Measurements from ENCODE around the gene TMEM116.

DNA sequence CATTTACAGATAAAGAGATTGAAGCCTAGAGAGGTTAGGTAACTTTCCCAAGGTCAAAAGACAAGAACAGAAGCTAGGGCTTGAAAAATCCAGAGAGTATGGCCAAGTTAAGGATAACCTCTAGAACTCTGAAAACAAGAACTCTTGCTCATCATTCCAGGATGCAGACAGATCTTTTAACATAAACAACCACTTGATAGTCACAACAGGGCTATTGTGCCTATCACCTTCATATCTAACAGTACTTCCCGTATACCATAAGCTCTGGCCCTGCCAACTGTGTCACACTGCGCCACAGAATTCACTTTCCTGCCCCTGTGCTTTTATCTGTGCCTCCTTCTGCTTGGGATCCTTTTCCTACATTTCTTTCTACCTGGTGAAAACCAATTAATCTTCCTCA lies 18.5 kb upstream of the TMEM116 start:
- TF ChIP-seq, protein P1, sequence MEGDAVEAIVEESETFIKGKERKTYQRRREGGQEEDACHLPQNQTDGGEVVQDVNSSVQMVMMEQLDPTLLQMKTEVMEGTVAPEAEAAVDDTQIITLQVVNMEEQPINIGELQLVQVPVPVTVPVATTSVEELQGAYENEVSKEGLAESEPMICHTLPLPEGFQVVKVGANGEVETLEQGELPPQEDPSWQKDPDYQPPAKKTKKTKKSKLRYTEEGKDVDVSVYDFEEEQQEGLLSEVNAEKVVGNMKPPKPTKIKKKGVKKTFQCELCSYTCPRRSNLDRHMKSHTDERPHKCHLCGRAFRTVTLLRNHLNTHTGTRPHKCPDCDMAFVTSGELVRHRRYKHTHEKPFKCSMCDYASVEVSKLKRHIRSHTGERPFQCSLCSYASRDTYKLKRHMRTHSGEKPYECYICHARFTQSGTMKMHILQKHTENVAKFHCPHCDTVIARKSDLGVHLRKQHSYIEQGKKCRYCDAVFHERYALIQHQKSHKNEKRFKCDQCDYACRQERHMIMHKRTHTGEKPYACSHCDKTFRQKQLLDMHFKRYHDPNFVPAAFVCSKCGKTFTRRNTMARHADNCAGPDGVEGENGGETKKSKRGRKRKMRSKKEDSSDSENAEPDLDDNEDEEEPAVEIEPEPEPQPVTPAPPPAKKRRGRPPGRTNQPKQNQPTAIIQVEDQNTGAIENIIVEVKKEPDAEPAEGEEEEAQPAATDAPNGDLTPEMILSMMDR (IDR thresholded peaks at IDR 0.05): no peak
- no peak for TF ChIP-seq POLR2A (IDR thresholded peaks at IDR 0.05)

All from heart left ventricle (tissue), 13 donors.